GM21360 (cell line): ENCODE measurements around the gene HLA-DOA.

Source experiments
- ATAC-seq: cut with Tn5 transposase; IDR thresholded peaks from one replicate; pipeline ENCODE4 v1.9.1; 2021; ENCODE audit warnings: mild to moderate bottlenecking, moderate library complexity; ENCODE audit not compliant: unreplicated experiment

Gene HLA-DOA

DNA sequence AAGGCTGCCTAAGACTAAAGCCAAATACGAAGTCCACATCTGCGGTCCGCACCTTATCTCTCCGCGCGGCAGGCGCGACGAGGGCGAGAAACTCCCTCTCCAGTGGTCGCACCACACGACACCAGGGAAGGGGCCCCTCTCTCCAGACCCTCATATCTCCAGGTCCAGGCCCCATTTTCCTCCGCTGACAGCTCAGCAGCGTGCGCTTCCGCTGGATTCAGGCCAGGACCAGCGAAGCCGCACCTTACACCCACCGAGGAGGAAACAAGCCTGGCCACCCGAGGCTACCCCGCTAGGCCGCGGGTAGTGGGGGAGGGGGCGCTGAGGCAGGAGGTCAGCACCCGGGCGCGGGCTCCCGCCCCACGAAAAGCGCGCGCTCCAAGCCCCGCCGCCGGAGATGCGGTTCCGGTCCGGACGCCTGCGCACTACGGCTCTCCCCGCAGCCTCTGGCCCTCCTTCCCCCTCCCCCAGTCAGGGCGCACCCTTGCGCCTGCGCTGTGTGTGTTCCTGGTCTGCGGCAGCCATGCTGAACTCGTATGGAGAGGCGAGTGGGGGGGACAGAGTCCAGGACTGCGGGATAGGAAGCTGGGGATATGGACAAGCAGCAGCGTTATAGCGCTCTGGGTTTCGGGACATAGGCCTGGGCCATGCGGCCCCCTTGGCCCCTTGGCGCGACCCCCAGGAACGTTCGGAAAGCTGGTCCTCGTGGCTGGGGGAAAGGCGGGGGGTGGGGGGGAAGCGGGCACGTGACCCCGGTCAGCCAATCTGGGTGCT lies 41.1 kb downstream of the HLA-DOA start, which contains the start of gene BRD2:
Gene BRD2 (plus strand): TSS at position 502 of the 774 bp plus-strand sequence. CDS start 4,305 bp downstream, outside the sequence.
- ATAC-seq, result no peak

DNA sequence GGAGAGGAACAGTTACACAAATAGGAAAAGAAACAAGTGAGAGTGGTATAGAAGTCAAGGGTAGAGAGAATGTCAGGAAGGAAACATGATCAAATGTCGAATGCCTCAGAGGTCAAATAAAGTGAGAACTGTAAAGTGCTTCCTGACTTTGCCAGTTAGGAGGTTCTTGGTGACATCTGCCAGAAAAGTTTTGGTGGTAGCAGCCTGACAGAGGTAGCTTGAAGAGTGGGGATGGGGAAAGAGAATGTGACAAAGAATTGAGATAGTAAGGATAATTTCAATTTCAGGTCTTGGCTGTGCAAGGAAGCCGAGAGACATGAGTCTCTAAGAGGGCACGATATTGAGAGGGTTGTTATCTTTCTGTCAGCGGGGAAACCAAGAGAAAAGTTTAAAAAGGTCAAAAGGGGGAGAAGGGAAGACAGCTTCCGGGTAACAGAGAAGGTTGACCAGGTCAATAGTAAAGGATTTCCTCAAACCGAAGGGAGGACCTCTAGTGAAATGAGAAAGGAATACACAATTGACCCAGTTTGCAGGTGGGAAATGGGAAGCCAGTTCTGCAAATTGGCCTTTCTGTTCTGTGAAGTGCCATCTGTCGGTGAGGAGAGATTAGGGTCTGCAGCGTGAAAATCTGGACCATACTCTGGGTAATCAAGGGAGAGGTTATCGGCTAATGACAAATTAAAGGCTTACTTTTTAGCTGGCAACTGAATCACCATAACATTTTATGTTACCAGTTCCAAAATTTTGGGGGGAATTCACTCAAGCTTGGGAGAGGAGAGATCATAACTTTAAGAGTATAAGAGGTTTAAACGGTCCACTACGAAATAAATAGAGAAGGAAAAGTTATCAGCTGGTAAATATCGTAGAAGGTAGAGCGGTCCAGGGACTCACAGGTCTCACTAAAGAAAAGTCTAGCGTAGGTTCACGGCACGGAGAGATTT lies 42.0 kb downstream of the HLA-DOA start:
- ATAC-seq, result no peak

DNA sequence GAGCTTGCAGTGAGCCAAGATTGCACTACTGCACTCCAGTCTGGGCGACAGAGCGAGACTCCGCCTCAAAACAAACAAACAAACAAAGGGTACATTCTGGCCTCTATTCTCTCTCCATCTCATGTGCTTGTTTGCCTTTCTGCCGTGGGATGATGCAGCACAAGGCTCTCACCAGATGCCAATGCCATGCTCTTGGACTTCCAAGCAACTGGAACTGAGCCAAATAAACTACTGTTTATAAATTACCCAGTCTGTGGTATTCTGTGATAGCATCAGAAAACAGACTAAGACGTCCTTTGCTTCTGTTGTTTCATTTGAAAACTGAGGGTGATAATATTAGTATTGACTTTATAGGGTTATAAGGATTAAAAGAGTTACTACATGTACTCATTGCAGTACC lies 44.6 kb downstream of the HLA-DOA start:
- ATAC-seq, result no peak

DNA sequence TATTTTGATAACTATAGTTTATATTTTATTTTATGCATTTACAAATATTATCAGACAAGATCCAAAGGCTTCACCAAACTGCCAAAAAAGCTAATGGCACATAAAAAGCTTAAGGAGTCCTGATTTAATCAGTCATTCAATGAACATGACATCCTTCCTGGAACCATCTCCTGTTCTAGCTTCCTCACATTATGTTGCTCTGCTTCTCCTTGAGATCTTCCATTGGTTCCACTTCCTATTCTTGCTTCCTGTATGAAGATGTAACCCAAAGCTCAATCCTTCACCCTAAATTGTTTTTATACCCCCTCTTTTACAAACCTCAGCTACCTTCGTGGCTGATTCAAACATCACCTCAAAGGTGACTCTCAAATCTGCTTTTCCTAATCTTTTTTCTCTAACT lies 45.5 kb downstream of the HLA-DOA start:
- ATAC-seq, result no peak

DNA sequence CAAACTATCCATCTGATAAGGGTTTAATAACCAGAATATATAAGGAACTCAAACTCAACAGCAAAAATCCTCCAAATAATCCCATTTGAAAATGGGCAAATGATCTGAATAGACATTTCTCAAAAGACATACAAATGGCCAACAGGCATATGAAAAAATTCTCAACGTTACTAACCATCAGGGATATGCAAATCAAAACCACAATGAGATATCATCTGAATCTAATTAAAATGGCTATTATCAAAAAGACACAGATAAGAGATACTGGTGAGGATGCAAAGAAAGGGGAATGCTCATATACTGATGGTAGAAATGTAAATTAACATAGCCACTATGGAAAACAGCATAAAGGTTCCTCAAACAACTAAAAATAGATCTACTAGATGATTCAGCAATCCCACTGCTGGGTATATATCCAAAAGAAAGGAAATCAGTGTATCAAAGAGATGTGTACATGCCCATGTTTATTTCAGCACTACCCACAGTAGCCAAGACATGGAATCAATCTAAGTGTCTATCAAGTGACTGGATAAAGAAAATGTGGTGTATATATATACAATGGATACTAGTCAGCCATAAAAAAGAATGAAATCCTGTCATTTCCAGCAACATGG lies 47.1 kb downstream of the HLA-DOA start:
- no peak for ATAC-seq

DNA sequence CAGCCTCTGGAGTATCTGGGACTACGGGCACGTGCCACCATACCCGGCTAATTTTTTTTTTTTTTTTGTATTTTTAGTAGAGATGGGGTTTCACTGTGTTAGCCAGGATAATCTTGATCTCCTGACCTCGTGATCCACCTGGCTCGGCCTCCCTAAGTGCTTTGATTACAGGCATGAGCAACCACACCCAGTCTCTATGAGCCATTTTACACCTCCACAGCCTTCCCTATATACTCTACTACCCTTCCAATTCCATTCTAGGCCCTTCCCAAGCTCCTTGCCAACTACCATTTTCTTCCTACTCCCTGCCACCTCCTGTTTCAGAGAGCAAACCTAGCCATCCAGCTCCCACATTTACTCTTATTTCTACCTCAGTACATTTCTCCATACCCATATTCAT lies 48.8 kb downstream of the HLA-DOA start:
- no peak for ATAC-seq

DNA sequence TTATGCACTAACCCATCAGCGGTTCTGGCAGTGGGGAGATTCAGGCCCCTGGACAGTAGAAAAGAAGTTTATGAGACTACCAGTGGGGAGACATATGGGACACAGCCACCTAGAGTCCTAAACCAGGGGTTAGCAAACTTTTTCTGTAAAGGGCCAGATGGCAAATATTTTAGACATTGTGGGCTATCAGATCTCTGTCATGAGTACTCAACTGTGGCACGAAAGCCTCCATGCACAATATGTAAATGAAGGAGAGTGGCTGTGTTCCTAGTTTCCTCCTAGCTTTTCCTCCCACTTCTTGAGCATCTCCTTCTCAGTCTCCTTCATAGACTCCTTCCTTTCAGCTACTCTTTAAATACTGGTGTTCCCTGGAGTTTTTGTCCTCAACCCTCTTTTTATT lies 53.2 kb downstream of the HLA-DOA start:
- ATAC-seq, result no peak

DNA sequence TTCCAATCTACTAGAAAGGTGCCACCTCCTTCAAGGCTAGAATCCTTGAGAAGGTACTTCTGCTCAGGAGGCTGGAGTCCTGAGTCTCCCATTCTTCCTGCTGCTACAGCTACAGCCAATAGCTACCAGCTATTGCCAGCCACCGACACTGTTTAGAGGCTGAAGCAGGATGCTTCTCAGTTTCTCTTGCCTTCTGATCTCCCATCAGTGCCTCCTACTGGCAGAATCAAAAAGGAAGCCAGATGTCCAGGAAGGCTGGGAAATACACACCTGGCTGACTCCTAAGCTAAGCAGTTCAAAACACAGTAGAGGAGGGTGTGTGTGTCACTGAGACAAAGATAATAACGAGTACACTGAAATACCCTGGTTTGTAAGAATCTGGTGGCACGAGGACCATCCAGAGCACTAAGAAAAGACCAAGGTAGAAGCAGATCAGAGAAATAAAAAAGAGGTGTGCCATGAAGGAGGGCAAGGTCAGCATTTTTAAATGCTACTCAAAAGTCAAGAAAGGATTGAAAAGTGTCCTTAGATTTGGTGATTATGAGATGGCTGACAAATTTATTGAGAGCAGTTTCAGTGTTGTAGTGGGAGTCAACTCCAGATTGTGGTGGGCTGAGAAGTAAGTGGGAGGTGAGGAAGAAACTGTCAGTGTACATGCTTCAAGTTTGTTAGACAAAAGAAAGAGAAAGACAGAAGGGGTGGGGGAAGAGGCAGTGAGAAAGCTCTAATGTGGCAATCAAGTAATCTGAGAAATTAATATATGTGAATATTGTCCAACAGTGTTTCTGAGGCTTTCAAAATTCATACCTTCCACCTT lies 54.2 kb downstream of the HLA-DOA start:
- ATAC-seq, result no peak

DNA sequence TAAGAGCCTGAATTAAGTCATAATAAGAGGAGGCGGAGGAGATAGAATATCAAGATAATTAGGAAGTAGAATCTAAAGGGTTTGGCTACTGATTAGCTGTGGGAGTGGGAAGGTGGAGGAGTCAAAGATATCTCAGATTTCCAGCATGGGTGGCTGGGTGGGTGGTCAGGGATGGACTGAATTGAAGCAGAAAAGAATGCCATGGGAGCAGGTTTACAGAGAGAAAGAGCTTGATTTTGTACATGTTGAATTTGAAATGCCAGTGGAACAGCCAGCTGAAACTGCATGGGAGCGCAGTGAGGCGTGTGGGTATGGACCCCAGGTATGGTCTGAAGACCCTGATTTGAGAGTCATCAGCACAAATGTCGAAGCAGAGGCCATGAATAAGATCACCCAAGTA lies 55.1 kb downstream of the HLA-DOA start:
- ATAC-seq, result no peak
